HEK293T (cell line): ENCODE measurements around the gene USP13.

Experiments
- BHLHE40 ChIP-seq: fragments of 450-650 bp; IDR thresholded peaks from 2 replicates; pipeline ENCODE4 v1.6.1; 2016; ENCODE audit warnings: mild to moderate bottlenecking, moderate library complexity, borderline replicate concordance
- FOXK2 ChIP-seq: fragments of 450-650 bp; IDR thresholded peaks from 2 replicates; pipeline ENCODE4 v1.6.1; 2016; ENCODE audit warnings: mild to moderate bottlenecking
- FOXM1 ChIP-seq: fragments of 450-650 bp; IDR thresholded peaks from 2 replicates; pipeline ENCODE4 v1.6.1; 2017; ENCODE audit warnings: mild to moderate bottlenecking, borderline replicate concordance
- HDGF ChIP-seq: fragments of 450-650 bp; IDR thresholded peaks from 2 replicates; pipeline ENCODE4 v1.6.1; 2017; ENCODE audit warnings: antibody characterized with exemption, borderline replicate concordance
- NFRKB ChIP-seq: fragments of 450-650 bp; IDR thresholded peaks from 2 replicates; pipeline ENCODE4 v1.6.1; 2016; ENCODE audit warnings: mild to moderate bottlenecking, moderate library complexity
- PKNOX1 ChIP-seq: fragments of 450-650 bp; IDR thresholded peaks from 2 replicates; pipeline ENCODE4 v1.6.1; 2016
- SP1 ChIP-seq: fragments of 450-650 bp; IDR thresholded peaks from 2 replicates; pipeline ENCODE4 v1.6.1; 2017
- SUZ12 ChIP-seq: fragments of 450-650 bp; IDR thresholded peaks from 2 replicates; pipeline ENCODE4 v1.6.1; 2016; ENCODE audit warnings: mild to moderate bottlenecking
- TARDBP ChIP-seq: fragments of 450-650 bp; IDR thresholded peaks from 2 replicates; pipeline ENCODE4 v1.6.1; 2016

- TF ChIP-seq BHLHE40 (no peak), FOXM1 (no peak), SP1 (no peak), FOXK2 (no peak), HDGF (no peak), TARDBP (no peak), NFRKB (no peak), PKNOX1 (no peak), SUZ12 (no peak)
Observed at GRCh38 chr3:179677884-179678283, 25.0 kb downstream of the USP13 start.
